Stomach (tissue), 4 donors: ENCODE results near the gene FRYL.

Source experiments
- EP300 ChIP-seq: sonication (generic); formaldehyde crosslinking; IDR thresholded peaks from one replicate; pipeline ENCODE4 v1.6.1; 2017; ENCODE audit warnings: antibody characterized with exemption
- POLR2A ChIP-seq, 4 donors: fragments of 450-650 bp; IDR thresholded peaks; one replicate each; pipeline ENCODE4 v1.6.1; 2016; ENCODE audit warnings: antibody characterized with exemption in 4 of 4, control low read depth in 2 of 4, mild to moderate bottlenecking in 1 of 4, moderate library complexity in 1 of 4
- TF ChIP-seq, protein P1 (sequence below), 7 experiments: fragments of 450-650 bp in 4 of 7; fragments of 200-600 bp in 3 of 7; sonication (generic) in 3 of 7; IDR thresholded peaks; one replicate each; pipeline ENCODE4 v1.5.1; 2016 to 2019; ENCODE audit warnings: antibody characterized with exemption in 7 of 7, control low read depth in 2 of 7, mild to moderate bottlenecking in 1 of 7

DNA sequence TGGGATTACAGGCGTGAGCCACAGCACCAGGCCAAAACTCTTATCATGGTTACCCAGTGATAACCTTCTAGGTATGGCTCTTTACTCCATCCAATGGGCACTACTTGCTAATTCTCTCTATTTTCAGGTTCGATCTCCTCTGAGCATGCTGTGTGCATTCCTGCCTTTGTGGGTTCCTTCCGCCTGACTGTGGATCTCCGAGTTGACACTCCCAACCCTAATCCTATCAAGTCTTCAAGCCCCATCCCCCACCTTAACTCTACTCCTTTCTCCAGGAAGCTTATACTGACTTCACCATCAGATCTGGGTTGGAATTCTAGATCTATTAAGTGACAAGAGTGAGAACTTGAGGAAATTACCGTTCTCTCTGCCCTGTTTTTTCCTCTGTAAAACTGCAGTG, 225.5 kb downstream of the FRYL start:
- TF ChIP-seq, protein P1, sequence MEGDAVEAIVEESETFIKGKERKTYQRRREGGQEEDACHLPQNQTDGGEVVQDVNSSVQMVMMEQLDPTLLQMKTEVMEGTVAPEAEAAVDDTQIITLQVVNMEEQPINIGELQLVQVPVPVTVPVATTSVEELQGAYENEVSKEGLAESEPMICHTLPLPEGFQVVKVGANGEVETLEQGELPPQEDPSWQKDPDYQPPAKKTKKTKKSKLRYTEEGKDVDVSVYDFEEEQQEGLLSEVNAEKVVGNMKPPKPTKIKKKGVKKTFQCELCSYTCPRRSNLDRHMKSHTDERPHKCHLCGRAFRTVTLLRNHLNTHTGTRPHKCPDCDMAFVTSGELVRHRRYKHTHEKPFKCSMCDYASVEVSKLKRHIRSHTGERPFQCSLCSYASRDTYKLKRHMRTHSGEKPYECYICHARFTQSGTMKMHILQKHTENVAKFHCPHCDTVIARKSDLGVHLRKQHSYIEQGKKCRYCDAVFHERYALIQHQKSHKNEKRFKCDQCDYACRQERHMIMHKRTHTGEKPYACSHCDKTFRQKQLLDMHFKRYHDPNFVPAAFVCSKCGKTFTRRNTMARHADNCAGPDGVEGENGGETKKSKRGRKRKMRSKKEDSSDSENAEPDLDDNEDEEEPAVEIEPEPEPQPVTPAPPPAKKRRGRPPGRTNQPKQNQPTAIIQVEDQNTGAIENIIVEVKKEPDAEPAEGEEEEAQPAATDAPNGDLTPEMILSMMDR (IDR thresholded peaks at IDR 0.05): no peak
- TF ChIP-seq POLR2A (IDR thresholded peaks at IDR 0.05): no peak
- TF ChIP-seq EP300: no peak
